Activated T-helper 17 cell treated with anti-CD3 and anti-CD28 coated beads, Interleukin-2, amount 50 U/mL, for 72 hours (primary cell): ENCODE results near the gene CACNA1C. TPM values are rescaled to one million over a fixed set of nuclear protein-coding genes. Genes with fewer than 3 reads are reported as not detected.

Experiments used
- ATAC-seq: fragments of 150-1000 bp; cut with Tn5 transposase; replicated peaks from 2 replicates; pipeline ENCODE4 v1.10.0; 2021; ENCODE audit warnings: mild to moderate bottlenecking, moderate library complexity
- H3K27ac Mint-ChIP-seq: one replicate; pipeline ENCODE4 v1.8.0; 2022; ENCODE audit warnings: mixed read lengths
- H3K27me3 Mint-ChIP-seq: one replicate; pipeline ENCODE4 v1.8.0; 2022; ENCODE audit warnings: mixed read lengths
- H3K36me3 Mint-ChIP-seq: one replicate; pipeline ENCODE4 v1.8.0; 2022; ENCODE audit warnings: low read depth, mild to moderate bottlenecking, mixed read lengths
- H3K4me1 Mint-ChIP-seq: one replicate; pipeline ENCODE4 v1.8.0; 2022; ENCODE audit warnings: mixed read lengths
- H3K4me3 Mint-ChIP-seq: one replicate; pipeline ENCODE4 v1.8.0; 2022; ENCODE audit warnings: mild to moderate bottlenecking, mixed read lengths
- H3K9me3 Mint-ChIP-seq: one replicate; pipeline ENCODE4 v1.8.0; 2022; ENCODE audit warnings: mixed read lengths
- total RNA-seq, 2 donors: library from RNA; stranded (reverse); gene quantifications; one replicate each; pipeline ENCODE4 v1.2.3, GENCODE V29; 2022

CACNA1C gene
- total RNA-seq, 2 donors from 2014 or later, result 0.04 to 0.21 TPM

GRCh38 chr12:2382370-2383155 lies 329.8 kb downstream of the CACNA1C start:
- Mint-ChIP-seq H3K36me3 (no peaks in the 10 kb centered on the region), H3K4me1 (no peaks in the 10 kb centered on the region), H3K27me3 (peaks cover 24% of the 10 kb centered on the region), H3K4me3 (no peak overlapping the region), H3K9me3 (no peaks in the 10 kb centered on the region), H3K27ac (no peak overlapping the region)
- no peak for ATAC-seq

GRCh38 chr12:2383325-2384028 lies 330.7 kb downstream of the CACNA1C start:
- peaks cover 23% of the 10 kb centered on the region for H3K27me3 Mint-ChIP-seq
- no peak for ATAC-seq
- H3K27ac Mint-ChIP-seq, result no peak overlapping the region
- H3K36me3 Mint-ChIP-seq, result no peaks in the 10 kb centered on the region
- no peaks in the 10 kb centered on the region for H3K4me1 Mint-ChIP-seq
- no peaks in the 10 kb centered on the region for H3K9me3 Mint-ChIP-seq
- no peak overlapping the region for H3K4me3 Mint-ChIP-seq

- H3K4me3 Mint-ChIP-seq, result no peak overlapping the region
- no peaks in the 10 kb centered on the region for H3K36me3 Mint-ChIP-seq
- no peaks in the 10 kb centered on the region for H3K9me3 Mint-ChIP-seq
- no peaks in the 10 kb centered on the region for H3K4me1 Mint-ChIP-seq
- H3K27ac Mint-ChIP-seq, result no peak overlapping the region
- peaks cover 19% of the 10 kb centered on the region for H3K27me3 Mint-ChIP-seq
- no peak for ATAC-seq
These were observed 331.2 kb downstream of the CACNA1C start for GRCh38 chr12:2384029-2384386.

- H3K27me3 Mint-ChIP-seq, result peaks cover 19% of the 10 kb centered on the region
- no peaks in the 10 kb centered on the region for H3K9me3 Mint-ChIP-seq
- no peak overlapping the region for H3K4me3 Mint-ChIP-seq
- no peak overlapping the region for H3K27ac Mint-ChIP-seq
- no peaks in the 10 kb centered on the region for H3K36me3 Mint-ChIP-seq
- no peak for ATAC-seq
- H3K4me1 Mint-ChIP-seq, result no peaks in the 10 kb centered on the region
These were observed 332.0 kb downstream of the CACNA1C start for GRCh38 chr12:2384533-2385351.

DNA sequence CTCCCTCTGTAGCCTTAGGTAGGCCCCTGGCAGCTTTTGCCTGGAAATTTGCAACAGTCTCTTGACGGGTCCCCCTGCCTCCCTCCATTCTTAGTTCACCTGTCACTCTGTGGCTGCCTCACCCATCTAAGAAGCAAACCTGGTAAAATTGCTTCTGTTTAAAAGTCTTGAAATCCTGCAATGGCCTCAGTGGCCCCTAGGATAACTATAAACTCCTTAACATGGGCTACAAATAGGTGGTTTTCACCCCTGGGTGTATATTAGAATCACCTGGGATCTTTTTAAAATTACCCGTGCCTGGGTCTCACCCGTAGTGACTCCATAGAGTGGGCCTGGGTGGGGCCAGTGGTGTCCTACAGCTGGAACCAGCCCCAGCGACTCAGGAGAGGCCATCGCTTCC lies 332.7 kb downstream of the CACNA1C start:
- no peak for ATAC-seq
- H3K9me3 Mint-ChIP-seq, result no peaks in the 10 kb centered on the region
- H3K4me1 Mint-ChIP-seq, result no peaks in the 10 kb centered on the region
- peaks cover 19% of the 10 kb centered on the region for H3K27me3 Mint-ChIP-seq
- H3K36me3 Mint-ChIP-seq, result no peaks in the 10 kb centered on the region
- no peak overlapping the region for H3K4me3 Mint-ChIP-seq
- H3K27ac Mint-ChIP-seq, result no peak overlapping the region

GRCh38 chr12:2386566-2386965 lies 333.8 kb downstream of the CACNA1C start:
- Mint-ChIP-seq H3K4me1 (no peaks in the 10 kb centered on the region), H3K9me3 (no peaks in the 10 kb centered on the region), H3K27ac (no peak overlapping the region), H3K27me3 (peaks cover 28% of the 10 kb centered on the region), H3K36me3 (no peaks in the 10 kb centered on the region), H3K4me3 (no peak overlapping the region)
- no peak for ATAC-seq

DNA sequence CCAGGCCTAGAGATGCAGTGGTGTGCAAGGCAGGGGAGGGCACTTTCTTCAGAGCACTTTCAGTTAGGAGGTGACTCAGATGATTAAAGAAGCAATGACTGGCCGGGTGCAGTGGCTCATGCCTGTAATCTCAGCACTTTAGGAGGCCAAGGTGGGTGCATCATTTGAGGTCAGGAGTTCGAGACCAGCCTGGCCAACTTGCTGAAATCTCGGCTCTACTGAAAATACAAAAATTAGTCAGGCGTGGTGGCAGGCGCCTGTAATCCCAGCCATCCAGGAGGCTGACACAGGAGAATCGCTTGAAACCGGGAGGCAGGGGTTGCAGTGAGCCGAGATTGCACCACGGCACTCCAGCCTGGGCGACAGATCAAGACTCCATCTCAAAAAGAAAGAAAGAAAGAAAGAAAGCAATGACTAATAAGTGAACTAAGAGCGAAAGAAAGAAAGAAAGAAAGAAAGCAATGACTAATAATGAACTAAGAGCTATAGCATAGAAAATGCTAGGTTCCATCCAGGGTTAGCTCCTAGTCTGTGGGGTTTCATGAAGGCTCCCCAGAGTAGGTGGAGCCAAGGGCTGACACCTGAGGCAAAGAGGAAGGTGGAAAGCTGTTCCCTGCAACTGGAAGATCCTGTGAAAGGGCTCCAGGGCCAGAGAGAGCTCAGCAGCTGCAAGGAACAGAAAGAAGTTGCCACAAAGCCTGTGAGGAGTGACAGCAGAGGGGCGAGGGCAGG lies 334.5 kb downstream of the CACNA1C start:
- H3K4me1 Mint-ChIP-seq, result no peaks in the 10 kb centered on the region

GRCh38 chr12:2389079-2389790 lies 336.4 kb downstream of the CACNA1C start:
- H3K27me3 Mint-ChIP-seq, result peaks cover 20% of the 10 kb centered on the region
- no peaks in the 10 kb centered on the region for H3K9me3 Mint-ChIP-seq
- H3K4me1 Mint-ChIP-seq, result no peaks in the 10 kb centered on the region
- H3K4me3 Mint-ChIP-seq, result no peak overlapping the region
- H3K36me3 Mint-ChIP-seq, result no peaks in the 10 kb centered on the region
- no peak for ATAC-seq
- H3K27ac Mint-ChIP-seq, result no peak overlapping the region

More for the DNA sequence above, 334.5 kb downstream of the CACNA1C start:
- Mint-ChIP-seq H3K4me3 (no peak overlapping the region), H3K36me3 (no peaks in the 10 kb centered on the region), H3K27ac (no peak overlapping the region), H3K9me3 (no peaks in the 10 kb centered on the region), H3K27me3 (peaks cover 28% of the 10 kb centered on the region)
- peak; percentile 91 for ATAC-seq

GRCh38 chr12:2390133-2390532 lies 337.3 kb downstream of the CACNA1C start:
- Mint-ChIP-seq H3K27ac (no peak overlapping the region), H3K27me3 (peaks cover 13% of the 10 kb centered on the region), H3K4me1 (no peaks in the 10 kb centered on the region), H3K4me3 (no peak overlapping the region), H3K36me3 (no peaks in the 10 kb centered on the region), H3K9me3 (no peaks in the 10 kb centered on the region)
- no peak for ATAC-seq

GRCh38 chr12:2390850-2391390 lies 338.1 kb downstream of the CACNA1C start:
- H3K27ac Mint-ChIP-seq, result no peak overlapping the region
- ATAC-seq, result no peak

DNA sequence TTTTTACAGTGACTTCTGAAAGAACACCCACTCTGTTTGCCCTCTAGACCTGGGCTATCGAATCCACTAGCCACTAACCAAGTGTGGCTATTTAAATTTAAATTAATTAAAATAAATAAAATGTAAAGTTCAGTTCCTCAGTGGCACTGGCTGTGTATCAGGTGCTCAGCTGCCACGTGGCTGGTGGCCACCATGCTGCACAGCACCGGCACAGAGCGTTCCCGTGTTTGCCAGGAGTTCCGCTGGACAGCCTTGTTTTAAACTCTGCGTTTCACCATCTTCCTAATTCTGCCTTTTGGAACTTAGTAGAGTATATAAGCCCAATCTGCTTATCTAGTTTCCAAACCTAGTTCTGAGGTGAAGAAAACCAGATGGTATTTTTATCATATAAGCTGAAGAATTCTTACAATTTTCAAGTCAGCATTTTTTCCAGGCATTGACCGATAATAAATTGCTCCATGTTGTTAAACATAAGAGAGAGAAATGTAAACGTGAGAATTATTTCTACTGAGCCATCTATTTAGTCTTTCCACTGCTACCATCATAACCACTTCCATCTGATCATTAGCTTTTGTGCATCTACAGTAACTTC lies 339.0 kb downstream of the CACNA1C start:
- no peak for ATAC-seq
- no peak overlapping the region for H3K27ac Mint-ChIP-seq

More at GRCh38 chr12:2390850-2391390, 338.1 kb downstream of the CACNA1C start:
- Mint-ChIP-seq H3K4me3 (no peak overlapping the region), H3K9me3 (no peaks in the 10 kb centered on the region), H3K4me1 (no peaks in the 10 kb centered on the region), H3K36me3 (no peaks in the 10 kb centered on the region), H3K27me3 (peaks cover 13% of the 10 kb centered on the region)

DNA sequence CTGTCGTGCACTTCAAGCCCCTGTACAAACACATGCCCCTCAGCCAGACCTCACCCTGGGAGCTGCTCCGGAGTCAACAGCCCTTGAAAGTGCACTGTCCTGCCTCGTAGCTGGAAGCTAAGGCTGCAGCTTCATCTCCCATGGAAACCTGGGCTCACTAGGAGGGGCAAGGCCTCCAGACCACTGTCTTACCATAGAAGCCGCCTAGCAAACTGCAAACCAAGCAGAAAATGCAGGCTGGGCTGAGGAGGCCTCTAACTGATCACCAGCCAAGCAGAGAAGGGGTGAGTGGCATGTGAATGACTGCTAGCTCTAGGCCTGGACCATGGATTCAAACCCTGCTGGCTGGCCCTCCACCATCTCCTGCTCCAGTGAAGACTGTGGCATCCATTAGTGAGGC lies 340.2 kb downstream of the CACNA1C start:
- H3K9me3 Mint-ChIP-seq, result no peaks in the 10 kb centered on the region

More for the DNA sequence above, 339.0 kb downstream of the CACNA1C start:
- H3K9me3 Mint-ChIP-seq, result no peaks in the 10 kb centered on the region
- no peaks in the 10 kb centered on the region for H3K36me3 Mint-ChIP-seq
- H3K27me3 Mint-ChIP-seq, result peaks cover 13% of the 10 kb centered on the region
- H3K4me3 Mint-ChIP-seq, result no peak overlapping the region
- H3K4me1 Mint-ChIP-seq, result no peaks in the 10 kb centered on the region

GRCh38 chr12:2393996-2394395 lies 341.2 kb downstream of the CACNA1C start:
- H3K27me3 Mint-ChIP-seq, result peaks cover 13% of the 10 kb centered on the region
- H3K4me1 Mint-ChIP-seq, result no peaks in the 10 kb centered on the region
- ATAC-seq, result no peak
- no peaks in the 10 kb centered on the region for H3K9me3 Mint-ChIP-seq
- no peak overlapping the region for H3K4me3 Mint-ChIP-seq
- no peaks in the 10 kb centered on the region for H3K36me3 Mint-ChIP-seq
- no peak overlapping the region for H3K27ac Mint-ChIP-seq

More for the DNA sequence above, 340.2 kb downstream of the CACNA1C start:
- H3K4me3 Mint-ChIP-seq, result no peak overlapping the region
- H3K36me3 Mint-ChIP-seq, result no peaks in the 10 kb centered on the region
- no peak for ATAC-seq
- no peaks in the 10 kb centered on the region for H3K4me1 Mint-ChIP-seq
- peaks cover 13% of the 10 kb centered on the region for H3K27me3 Mint-ChIP-seq
- H3K27ac Mint-ChIP-seq, result no peak overlapping the region
